HepG2 (cell line): ENCODE data around the gene SDF2. TPM values are rescaled to one million over a fixed set of nuclear protein-coding genes. Genes with fewer than 3 reads are reported as not detected.

Source experiments
- AFF4 ChIP-seq: sonication (generic); formaldehyde crosslinking; IDR thresholded peaks from 2 replicates; pipeline ENCODE4 v1.4.0; 2020; ENCODE audit warnings: missing genetic modification reagents
- ASH2L ChIP-seq: fragments of 300-600, 200-600 bp; sonication (generic); IDR thresholded peaks from 2 replicates; pipeline ENCODE4 v1.7.0; 2017; ENCODE audit warnings: low read depth, mild to moderate bottlenecking, moderate library complexity, mixed read lengths, low read length; ENCODE audit not compliant: insufficient read length
- CHD4 ChIP-seq: fragments of 200-600 bp; sonication (generic); IDR thresholded peaks from 2 replicates; pipeline ENCODE4 v1.7.0; 2017; ENCODE audit warnings: mild to moderate bottlenecking, low read length, borderline replicate concordance
- CREB1 ChIP-seq, 2 experiments: fragments of 450-650 bp in 1 of 2; IDR thresholded peaks; 2 replicates each; pipeline ENCODE4 v1.6.1; 2016 to 2017; ENCODE audit warnings: control low read depth in 1 of 2, mild to moderate bottlenecking in 1 of 2, missing compliant biosample characterization in 1 of 2, missing genetic modification characterization in 1 of 2
- EP300 ChIP-seq, 3 experiments: sonication (generic) in 1 of 3; formaldehyde crosslinking in 1 of 3; IDR thresholded peaks; 2 replicates each; pipeline versions ENCODE4 v1.5.1 to v1.6.1; 2011 to 2020; ENCODE audit warnings: low read depth in 2 of 3, low read length in 2 of 3, borderline replicate concordance in 1 of 3, improper control_type of control experiment in 1 of 3, mild to moderate bottlenecking in 1 of 3, missing genetic modification reagents in 1 of 3, moderate library complexity in 1 of 3
- HMG20A ChIP-seq: IDR thresholded peaks from 2 replicates; pipeline ENCODE4 v1.6.1; 2016; ENCODE audit warnings: borderline replicate concordance
- NFYB ChIP-seq: sonication (generic); formaldehyde crosslinking; IDR thresholded peaks from 2 replicates; pipeline ENCODE4 v1.4.0; 2020; ENCODE audit warnings: missing genetic modification reagents
- SMAD3 ChIP-seq: sonication (generic); formaldehyde crosslinking; IDR thresholded peaks from 2 replicates; pipeline ENCODE4 v1.4.0; 2020; ENCODE audit warnings: missing genetic modification reagents
- TCF7 ChIP-seq: sonication (generic); IDR thresholded peaks from 2 replicates; pipeline ENCODE4 v1.6.1; 2016; ENCODE audit warnings: antibody characterized with exemption, low read depth
- ZBTB38 ChIP-seq: sonication (generic); formaldehyde crosslinking; IDR thresholded peaks from 2 replicates; pipeline ENCODE4 v1.5.1; 2020; ENCODE audit warnings: mild to moderate bottlenecking, missing genetic modification reagents
- ZFAT ChIP-seq: sonication (generic); formaldehyde crosslinking; conservative IDR thresholded peaks from 2 replicates; pipeline ENCODE4 v1.8.1; 2023; ENCODE audit warnings: missing genetic modification reagents, inconsistent platforms
- ZNF18 ChIP-seq: sonication (generic); formaldehyde crosslinking; IDR thresholded peaks from 2 replicates; pipeline ENCODE4 v1.8.0; 2022; ENCODE audit warnings: mild to moderate bottlenecking, missing genetic modification reagents; ENCODE audit not compliant: insufficient replicate concordance
- ZNF510 ChIP-seq: sonication (generic); formaldehyde crosslinking; IDR thresholded peaks from 2 replicates; pipeline ENCODE4 v1.4.0; 2020; ENCODE audit warnings: low read depth, mild to moderate bottlenecking, missing genetic modification reagents
- ZNF513 ChIP-seq: sonication (generic); formaldehyde crosslinking; conservative IDR thresholded peaks from 2 replicates; pipeline ENCODE4 v1.5.0; 2020; ENCODE audit warnings: missing genetic modification reagents
- ZNF777 ChIP-seq: sonication (generic); formaldehyde crosslinking; IDR thresholded peaks from 2 replicates; pipeline ENCODE4 v1.4.0; 2020; ENCODE audit warnings: missing genetic modification reagents
- ZNF879 ChIP-seq: sonication (generic); formaldehyde crosslinking; IDR thresholded peaks from 2 replicates; pipeline ENCODE4 v1.8.1; 2023; ENCODE audit warnings: missing genetic modification reagents
- ZSCAN21 ChIP-seq: sonication (generic); formaldehyde crosslinking; IDR thresholded peaks from 2 replicates; pipeline ENCODE4 v1.8.0; 2022; ENCODE audit warnings: mild to moderate bottlenecking, missing genetic modification reagents, moderate library complexity, borderline replicate concordance
- ZSCAN29 ChIP-seq: sonication (generic); formaldehyde crosslinking; conservative IDR thresholded peaks from 2 replicates; pipeline ENCODE4 v1.4.0; 2020; ENCODE audit warnings: mild to moderate bottlenecking, missing genetic modification reagents
- polyA plus RNA-seq, 8 experiments: library from polyadenylated mRNA; depleted of rRNA in 3 of 8; stranded (reverse) in 7 of 8; unstranded in 1 of 8; fragments of >200 nt; fragmentation: Illumina TruSeq in 4 of 8; extraction: Trizol in 4 of 8; gene quantifications; 2 replicates each; pipeline versions ENCODE4 v1.2.1 to v1.2.3, GENCODE V29; 2011 to 2016; ENCODE audit warnings: low read depth in 4 of 8, missing spikeins in 1 of 8, mixed read lengths in 1 of 8; ENCODE audit not compliant: insufficient read depth in 1 of 8
- total RNA-seq, 5 experiments: library from RNA; depleted of rRNA; stranded (reverse); fragments of >200 nt; fragmentation: Illumina TruSeq; extraction: Trizol; gene quantifications; 2 replicates each; pipeline ENCODE4 v1.2.3, GENCODE V29; 2016; ENCODE audit warnings: low read depth in 1 of 5
- TF ChIP-seq, protein P1 (sequence below): IDR thresholded peaks from 2 replicates; pipeline ENCODE4 v1.6.1; 2016; ENCODE audit warnings: control low read depth
- TF ChIP-seq, protein P2 (sequence below): IDR thresholded peaks from 2 replicates; pipeline ENCODE4 v1.6.1; 2012; ENCODE audit warnings: inconsistent platforms

Gene SDF2
- total and polyA plus RNA-seq, 2 of the 13 experiments (the other 11 are each of a cell fraction or from before 2014, with no cell fraction given): 58.2 to 58.4 TPM

GRCh38 chr17:28710861-28711722 lies 49.4 kb upstream of the SDF2 start (continued):
- TF ChIP-seq EP300 (IDR thresholded peaks at IDR 0.05; ENCODE audit: low read depth in 2 of 2, low read length in 2 of 2) (0 out of 4 replicates have a peak, but pooled peaks of 1 of the 2 experiments have one; percentile 15), EP300 (CRISPR knock-in tag; IDR thresholded peaks at IDR 0.05; ENCODE audit: borderline replicate concordance) (no peak), TCF7 (no peak), HMG20A (no peak; the same call in 1 of the 2 replicates), ZNF879 (no peak), ASH2L (peak; percentile 11), ZBTB38 (CRISPR knock-in tag) (peak; percentile 75; the same call in 1 of the 2 replicates), ZSCAN29 (CRISPR knock-in tag) (no peak), ZNF513 (CRISPR knock-in tag) (0 out of 2 replicates have a peak, but pooled peaks have one; percentile 47), NFYB (CRISPR knock-in tag) (peak; percentile 86), ZNF510 (CRISPR knock-in tag) (no peak), CREB1 (IDR thresholded peaks at IDR 0.05) (no peak; the same call in 1 of the 2 replicates), CREB1 (CRISPR knock-in tag; IDR thresholded peaks at IDR 0.05) (no peak), ZNF777 (CRISPR knock-in tag) (no peak), ZFAT (CRISPR knock-in tag) (no peak), SMAD3 (no peak), ZSCAN21 (CRISPR knock-in tag) (no peak; the same call in 1 of the 2 replicates), CHD4 (no peak), ZNF18 (CRISPR knock-in tag) (no peak), AFF4 (CRISPR knock-in tag) (no peak)
- TF ChIP-seq, protein P1, sequence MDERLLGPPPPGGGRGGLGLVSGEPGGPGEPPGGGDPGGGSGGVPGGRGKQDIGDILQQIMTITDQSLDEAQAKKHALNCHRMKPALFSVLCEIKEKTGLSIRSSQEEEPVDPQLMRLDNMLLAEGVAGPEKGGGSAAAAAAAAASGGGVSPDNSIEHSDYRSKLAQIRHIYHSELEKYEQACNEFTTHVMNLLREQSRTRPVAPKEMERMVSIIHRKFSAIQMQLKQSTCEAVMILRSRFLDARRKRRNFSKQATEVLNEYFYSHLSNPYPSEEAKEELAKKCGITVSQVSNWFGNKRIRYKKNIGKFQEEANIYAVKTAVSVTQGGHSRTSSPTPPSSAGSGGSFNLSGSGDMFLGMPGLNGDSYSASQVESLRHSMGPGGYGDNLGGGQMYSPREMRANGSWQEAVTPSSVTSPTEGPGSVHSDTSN (CRISPR knock-in tag): no peak
- TF ChIP-seq, protein P2, sequence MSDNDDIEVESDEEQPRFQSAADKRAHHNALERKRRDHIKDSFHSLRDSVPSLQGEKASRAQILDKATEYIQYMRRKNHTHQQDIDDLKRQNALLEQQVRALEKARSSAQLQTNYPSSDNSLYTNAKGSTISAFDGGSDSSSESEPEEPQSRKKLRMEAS: peak; percentile 88
